Activated CD8-positive, alpha-beta memory T cell treated with anti-CD3 and anti-CD28 coated beads for 24 hours (primary cell): Measurements from ENCODE around the gene LARP4B.
"Not testable (repeated sequence)": the region's sequence is repeated elsewhere in the genome, so short reads cannot be mapped to it uniquely, and the experiment has no call there.

ENCODE experiments used
- DNase-seq: peaks from one replicate; pipeline ENCODE4 v3.0.0-alpha.2; 2020

The LARP4B gene

GRCh38 chr10:785089-785860, 146.2 kb downstream of the LARP4B start:
- peak; percentile 49 for DNase-seq

DNA sequence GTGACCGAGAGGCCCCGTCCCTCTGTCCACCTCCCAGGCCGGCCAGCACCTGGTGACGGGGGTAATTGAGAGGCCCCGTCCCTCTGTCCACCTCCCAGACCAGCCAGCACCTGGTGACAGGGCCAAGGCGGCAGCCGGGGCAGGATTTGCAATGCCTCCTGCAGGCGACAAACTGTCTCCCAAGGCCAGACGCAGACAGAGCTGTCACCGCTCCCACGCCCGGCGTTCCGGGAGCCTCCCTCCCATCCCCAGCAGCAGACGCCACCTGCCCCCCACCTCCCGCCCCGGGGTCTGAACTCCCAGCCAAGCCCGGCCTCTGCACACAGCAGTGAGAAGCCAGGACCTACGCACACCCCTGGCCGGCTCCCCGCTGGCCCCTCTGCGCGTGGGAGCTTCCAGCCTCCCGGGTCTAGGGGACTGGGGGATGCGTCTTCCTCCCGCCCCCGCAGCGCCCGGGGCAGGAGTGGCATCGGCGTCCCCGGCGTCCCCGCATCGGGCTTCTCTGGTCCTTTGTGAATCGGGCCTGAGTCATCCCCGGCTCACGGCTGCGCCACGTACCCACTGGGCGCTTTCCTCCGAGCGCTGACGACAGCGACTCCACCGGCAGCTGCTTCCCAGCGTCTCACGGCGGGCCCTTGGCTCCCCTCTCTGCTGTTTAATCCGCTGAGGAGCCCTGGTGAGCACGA, 147.0 kb downstream of the LARP4B start:
- DNase-seq = peak; percentile 76

- DNase-seq = peak; percentile 48
Measured at GRCh38 chr10:782751-783648, 148.5 kb downstream of the LARP4B start.

DNA sequence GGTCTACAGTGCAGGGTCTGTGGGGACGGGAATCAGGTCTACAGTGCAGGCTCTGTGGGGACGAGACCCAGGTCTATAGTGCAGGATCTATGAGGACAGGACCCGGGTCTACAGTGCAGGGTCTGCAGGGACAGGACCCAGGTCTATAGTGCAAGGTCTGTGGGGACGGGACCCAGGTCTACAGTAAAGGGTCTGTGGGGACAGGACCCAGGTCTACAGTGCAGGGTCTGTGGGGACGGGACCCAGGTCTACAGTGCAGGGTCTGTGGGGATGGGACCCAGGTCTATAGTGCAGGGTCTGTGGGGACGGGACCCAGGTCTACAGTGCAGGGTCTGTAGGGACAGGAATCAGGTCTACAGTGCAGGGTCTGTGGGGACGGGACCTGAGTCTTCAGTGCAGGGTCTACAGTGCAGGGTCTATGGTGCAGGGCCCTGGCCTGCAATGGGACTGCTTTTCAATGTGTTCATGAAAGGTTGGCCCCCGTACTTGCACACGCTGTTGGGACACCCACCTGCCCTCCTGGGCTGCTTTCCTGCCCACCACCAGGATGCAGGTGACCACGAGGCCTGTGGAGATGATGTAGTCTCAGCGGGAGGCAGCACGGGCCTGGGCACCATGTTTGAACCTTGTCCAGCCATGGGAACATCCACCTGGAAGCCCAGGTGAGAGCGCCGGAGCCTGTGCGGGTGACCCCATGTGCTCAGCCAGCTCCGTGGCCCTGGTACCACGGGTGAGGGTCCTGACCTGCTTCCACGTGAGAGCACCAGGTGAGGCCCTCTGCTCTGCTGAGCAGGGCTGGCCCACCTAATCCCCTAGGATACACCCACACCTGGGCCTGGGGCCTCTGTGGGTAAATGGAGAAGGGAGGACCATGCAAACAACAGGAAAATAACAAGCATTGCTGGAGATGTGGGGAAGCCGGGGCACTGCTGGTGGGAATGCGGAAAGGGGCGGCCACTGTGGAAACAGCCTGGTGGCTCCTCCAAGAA, 150.7 kb downstream of the LARP4B start:
- no peak for DNase-seq

- DNase-seq = no peak
Measured at GRCh38 chr10:778626-779330, 152.7 kb downstream of the LARP4B start.

DNA sequence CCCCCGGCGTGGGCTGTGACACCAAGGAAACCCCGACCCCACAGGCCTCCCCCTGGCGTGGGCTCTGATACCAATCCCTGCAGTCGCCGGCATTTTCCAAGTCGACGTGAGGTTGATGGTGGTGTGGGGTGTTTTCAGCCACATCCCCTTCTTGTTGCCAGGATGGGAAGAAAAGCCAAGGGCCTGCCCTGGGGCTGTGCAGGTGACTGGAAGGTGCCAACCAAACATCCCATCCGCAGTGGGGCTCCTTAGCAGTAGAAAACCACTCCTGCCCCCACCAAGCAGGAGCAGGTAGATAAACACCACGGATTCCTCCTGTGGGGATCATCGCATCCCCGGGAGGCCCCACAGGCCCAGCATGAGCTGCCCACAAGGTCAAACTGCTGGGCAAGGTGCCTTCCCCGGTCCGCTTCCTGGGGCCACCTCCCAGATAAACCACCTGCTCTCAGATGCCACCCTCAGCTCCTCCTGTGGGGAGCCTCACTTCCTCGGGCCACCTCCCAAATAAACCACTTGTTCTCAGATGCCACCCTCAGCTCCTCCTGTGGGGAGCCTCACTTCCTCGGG, 153.5 kb downstream of the LARP4B start:
- no peak for DNase-seq

DNA sequence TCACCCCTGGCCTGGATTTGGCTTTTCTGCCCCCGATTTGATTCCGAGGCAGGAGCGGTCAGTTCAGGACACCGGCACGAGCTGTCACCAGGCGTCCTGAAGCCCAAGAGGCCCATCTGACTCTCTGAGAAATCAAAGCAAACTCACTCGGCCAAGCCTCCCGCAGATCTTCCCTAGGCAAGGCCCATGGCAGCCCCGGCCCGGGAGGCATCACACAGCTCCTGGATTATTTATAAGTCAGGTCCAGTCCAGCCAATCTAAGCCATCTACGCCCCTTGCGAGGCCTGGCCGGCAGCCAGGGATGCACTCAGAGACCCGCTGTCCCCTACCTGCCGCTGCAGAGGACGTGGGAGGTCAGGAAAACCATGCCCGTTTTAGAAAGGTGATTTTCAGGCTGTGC, 154.7 kb downstream of the LARP4B start:
- DNase-seq = no peak

DNA sequence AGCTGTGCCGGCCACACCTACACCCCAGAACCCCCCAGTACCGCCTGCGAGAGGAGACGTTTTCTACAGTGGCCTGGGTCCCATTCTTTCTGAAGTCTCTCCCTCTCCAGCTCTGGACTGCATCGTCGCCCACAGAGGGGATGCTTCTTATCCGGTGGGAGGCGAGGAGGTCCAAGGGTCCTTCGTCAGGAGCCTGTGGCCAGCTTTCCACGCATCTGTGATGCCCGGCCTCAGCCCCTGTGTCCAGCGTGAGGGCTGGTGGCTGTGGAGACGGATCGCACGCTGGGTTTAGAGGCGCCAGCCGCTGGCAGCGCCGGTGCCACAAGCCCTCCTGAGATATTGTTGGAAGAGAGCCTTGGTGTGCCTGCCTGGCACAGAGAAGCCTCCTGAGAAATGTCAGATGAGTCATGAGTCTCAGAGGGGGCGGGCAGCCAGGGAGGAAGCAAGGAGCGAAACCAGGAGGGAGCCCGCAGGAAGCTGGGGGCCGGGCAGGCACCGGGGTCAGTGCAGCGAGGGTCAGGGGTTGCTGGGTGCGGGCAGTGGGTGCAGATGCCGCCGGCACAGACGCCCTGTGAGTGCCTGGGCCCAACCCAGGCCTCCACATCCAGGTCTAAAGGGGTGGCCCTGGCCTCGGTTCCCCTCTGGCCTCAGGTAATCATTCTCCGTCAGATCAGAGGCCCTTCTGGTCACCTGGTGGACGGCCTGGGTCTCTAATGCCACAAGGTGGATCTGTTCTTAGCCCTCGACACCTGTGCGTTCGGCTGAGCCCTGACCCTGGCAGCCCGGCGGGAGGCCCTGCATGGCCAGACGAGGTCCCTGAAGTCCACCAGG, 156.0 kb downstream of the LARP4B start:
- no peak for DNase-seq

DNA sequence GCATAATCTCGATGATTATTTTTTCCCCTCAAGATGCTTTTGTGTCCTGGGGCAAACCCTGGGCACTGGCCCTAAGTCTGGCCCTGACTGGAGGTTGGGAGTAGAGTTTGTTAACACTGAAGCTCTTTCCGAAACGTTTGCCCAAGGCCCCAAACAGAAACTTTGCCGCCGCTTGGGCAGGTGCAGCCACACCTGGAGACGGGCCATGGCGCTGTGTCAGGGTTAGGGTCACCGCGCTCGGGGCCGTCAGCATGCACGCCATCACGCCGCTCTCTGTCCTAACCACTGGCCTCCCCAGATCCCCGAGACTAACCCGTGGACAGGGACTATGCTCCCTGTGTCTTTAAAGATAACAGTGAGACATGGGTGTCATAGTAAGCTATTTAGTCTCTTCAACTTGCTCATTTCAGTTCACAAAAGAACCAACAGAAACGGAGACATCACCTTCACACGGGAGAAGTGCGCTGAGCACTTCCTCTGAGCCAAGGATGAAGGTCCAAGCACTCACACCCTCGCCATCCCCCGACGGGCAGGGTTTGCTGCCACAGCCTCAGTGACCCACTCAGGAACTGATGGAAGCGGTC, 156.8 kb downstream of the LARP4B start:
- DNase-seq = no peak

GRCh38 chr10:774223-774622, 157.3 kb downstream of the LARP4B start:
- no peak for DNase-seq

DNA sequence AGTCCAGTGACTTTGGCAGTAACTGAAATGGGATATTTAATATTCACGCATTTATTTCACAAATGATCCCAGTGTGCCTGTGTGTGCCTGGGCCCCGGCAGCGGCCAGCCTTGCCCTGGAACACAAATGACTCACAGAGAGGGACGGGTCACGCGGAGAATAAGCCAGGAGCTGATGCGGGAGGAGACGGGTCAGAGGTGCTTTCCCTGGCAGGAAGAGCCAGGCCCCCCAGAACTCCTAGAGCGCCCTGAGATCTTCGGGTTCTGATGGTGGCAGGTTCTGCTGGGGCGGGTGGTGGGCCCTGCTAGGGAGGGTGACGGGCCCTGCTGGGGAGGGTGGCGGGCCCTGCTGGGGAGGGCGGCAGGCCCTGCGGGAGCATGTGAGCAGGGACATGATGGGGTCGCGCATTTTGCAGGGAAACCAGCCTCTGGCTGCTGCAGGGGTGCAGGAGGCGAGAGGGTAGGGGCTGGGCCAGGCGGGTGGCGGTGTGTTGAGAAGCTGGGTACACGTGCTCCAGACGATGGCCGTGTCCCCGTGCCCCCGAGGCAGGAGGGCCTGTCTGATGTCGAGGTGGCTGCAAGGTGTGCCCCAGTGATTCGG, 157.8 kb downstream of the LARP4B start:
- no peak for DNase-seq

- DNase-seq = no peak
Measured at GRCh38 chr10:772227-772637, 159.3 kb downstream of the LARP4B start.

GRCh38 chr10:771647-772046, 159.9 kb downstream of the LARP4B start:
- DNase-seq = no peak

GRCh38 chr10:770975-771374, 160.5 kb downstream of the LARP4B start:
- DNase-seq = no peak

DNA sequence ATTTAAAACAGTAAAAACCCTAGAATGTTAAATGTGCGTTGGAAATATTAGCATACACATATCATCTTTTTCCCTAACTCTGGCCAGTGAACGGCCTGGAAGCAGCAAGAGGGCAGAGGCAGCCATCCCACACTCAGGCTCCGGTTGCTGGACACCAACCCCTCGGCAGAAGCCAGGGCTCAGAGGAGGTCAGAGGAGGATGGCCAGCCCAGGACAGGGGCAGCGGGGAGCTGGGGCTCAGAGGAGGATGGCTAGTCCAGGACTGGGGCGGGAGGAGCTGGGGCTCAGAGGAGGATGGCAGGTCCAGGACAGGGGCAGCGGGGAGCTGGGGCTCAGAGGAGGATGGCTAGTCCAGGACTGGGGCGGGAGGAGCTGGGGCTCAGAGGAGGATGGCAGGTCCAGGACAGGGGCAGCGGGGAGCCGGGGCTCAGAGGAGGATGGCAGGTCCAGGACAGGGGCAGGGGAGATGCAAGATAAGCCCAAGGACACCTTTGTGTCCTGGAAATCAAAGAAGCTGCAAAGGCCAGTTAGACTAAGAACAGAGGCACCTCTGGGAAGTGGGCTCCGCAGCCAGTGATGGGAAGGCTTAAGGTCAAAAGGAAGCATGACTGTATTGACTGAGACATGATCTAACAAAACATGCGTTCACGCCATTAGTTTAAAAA, 161.3 kb downstream of the LARP4B start:
- not testable (repeated sequence) for DNase-seq

DNA sequence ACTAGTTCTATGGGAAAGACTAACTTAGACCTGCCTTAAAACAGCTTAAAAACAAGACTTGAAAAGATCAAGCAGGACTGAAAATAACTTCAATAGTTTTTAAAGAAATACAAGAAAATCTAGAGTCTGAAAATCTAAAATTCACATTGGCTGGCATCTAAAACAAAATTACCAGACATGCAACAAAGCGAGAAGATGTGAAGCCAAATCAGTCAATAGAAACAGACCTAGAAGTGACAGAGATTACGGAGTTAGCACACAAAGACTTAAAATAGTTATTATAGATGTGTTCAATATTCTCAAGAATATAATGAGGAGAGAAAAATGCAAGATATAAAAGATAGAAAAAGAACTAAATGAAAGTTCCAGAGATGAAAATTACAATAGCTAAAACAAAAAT, 163.7 kb downstream of the LARP4B start:
- DNase-seq = no peak

DNA sequence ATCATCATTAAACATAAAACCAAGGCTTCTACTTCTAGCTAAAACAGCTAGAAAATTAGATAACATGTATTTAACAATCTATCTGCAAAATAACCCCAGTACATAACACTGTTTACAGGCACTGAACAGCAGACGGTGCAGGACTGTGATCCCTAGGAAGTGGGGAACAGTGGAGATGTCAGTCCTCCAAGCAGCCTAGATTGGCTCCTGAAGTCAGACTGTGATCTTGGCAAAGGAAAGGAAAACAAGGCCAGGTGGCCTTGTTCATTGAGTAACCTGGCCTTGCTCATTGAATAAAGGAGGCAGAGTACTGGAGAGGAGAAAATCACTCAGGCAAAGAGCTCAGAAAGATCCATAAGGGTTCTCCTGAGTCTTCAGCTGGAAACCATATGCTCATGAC, 164.3 kb downstream of the LARP4B start:
- DNase-seq = no peak

GRCh38 chr10:761376-761775, 170.1 kb downstream of the LARP4B start:
- no peak for DNase-seq

GRCh38 chr10:760622-761021, 170.9 kb downstream of the LARP4B start:
- DNase-seq = no peak
